Pulmonary artery endothelial cell (primary cell): ENCODE results near the gene ZBTB24. TPM values are rescaled to one million over a fixed set of nuclear protein-coding genes. Genes with fewer than 3 reads are reported as not detected.

ENCODE experiments used
- DNase-seq: peaks from one replicate; pipeline ENCODE4 v3.0.0-alpha.2; 2011; ENCODE audit warnings: low read depth, low spot score
- total RNA-seq: library from RNA; depleted of rRNA; stranded (reverse); fragments of >200 nt; gene quantifications from 2 replicates; pipeline ENCODE4 v1.2.3, GENCODE V29; 2014

Gene ZBTB24
- total RNA-seq, 1 donor from 2014 or later, result 6.8 TPM

GRCh38 chr6:109451376-109451775 is 31.6 kb downstream of the ZBTB24 start:
- no peak for DNase-seq

GRCh38 chr6:109450801-109451200 is 32.2 kb downstream of the ZBTB24 start:
- no peak for DNase-seq

GRCh38 chr6:109449795-109450673 is 33.0 kb downstream of the ZBTB24 start:
- no peak for DNase-seq

- DNase-seq, result no peak
Observed at GRCh38 chr6:109449064-109449794, 33.8 kb downstream of the ZBTB24 start.

GRCh38 chr6:109448615-109449014 is 34.4 kb downstream of the ZBTB24 start:
- no peak for DNase-seq

- DNase-seq, result no peak
Observed at GRCh38 chr6:109447878-109448555, 35.0 kb downstream of the ZBTB24 start.

- no peak for DNase-seq
Observed at GRCh38 chr6:109447087-109447486, 35.9 kb downstream of the ZBTB24 start.

- no peak for DNase-seq
Observed at GRCh38 chr6:109446541-109446940, 36.5 kb downstream of the ZBTB24 start.

- no peak for DNase-seq
Observed at GRCh38 chr6:109446072-109446471, 36.9 kb downstream of the ZBTB24 start.

GRCh38 chr6:109445382-109445781 is 37.6 kb downstream of the ZBTB24 start:
- no peak for DNase-seq

GRCh38 chr6:109443425-109443950 is 39.5 kb downstream of the ZBTB24 start:
- no peak for DNase-seq

- DNase-seq, result no peak
Observed at GRCh38 chr6:109442393-109442924, 40.6 kb downstream of the ZBTB24 start.

GRCh38 chr6:109441069-109441816 is 41.8 kb downstream of the ZBTB24 start:
- no peak for DNase-seq

GRCh38 chr6:109440331-109441068 is 42.5 kb downstream of the ZBTB24 start, which contains the start of the genes PPIL6 and SMPD2:
Gene PPIL6, minus strand, starts transcription at chr6:109440628. Its CDS starts 38 bp downstream, at chr6:109440590.
Gene SMPD2, plus strand, starts transcription at chr6:109440724. Its CDS starts 398 bp downstream, at chr6:109441122.
- peak; percentile 52 for DNase-seq

GRCh38 chr6:109436041-109436440 is 47.0 kb downstream of the ZBTB24 start:
- no peak for DNase-seq

GRCh38 chr6:109434456-109434855 is 48.6 kb downstream of the ZBTB24 start:
- no peak for DNase-seq

- no peak for DNase-seq
Observed at GRCh38 chr6:109429496-109429895, 53.5 kb downstream of the ZBTB24 start.

- no peak for DNase-seq
Observed at GRCh38 chr6:109428889-109429477, 54.0 kb downstream of the ZBTB24 start.

- no peak for DNase-seq
Observed at GRCh38 chr6:109424946-109425345, 58.1 kb downstream of the ZBTB24 start.
